GM12874 (cell line): ENCODE data around the gene WBP2.

Source experiments
- CTCF ChIP-seq: IDR thresholded peaks from 2 replicates; pipeline ENCODE4 v1.5.1; 2011; ENCODE audit warnings: low read depth, mild to moderate bottlenecking, control low read depth, low read length, moderate library complexity; ENCODE audit not compliant: insufficient read depth

Gene WBP2

GRCh38 chr17:75795820-75796607 lies 59.1 kb downstream of the WBP2 start:
- no peak for TF ChIP-seq CTCF
